Mucosa of descending colon (tissue), 3 donors: ENCODE data around the gene KSR1. TPM values are rescaled to one million over a fixed set of nuclear protein-coding genes. Genes with fewer than 3 reads are reported as not detected.

ENCODE experiments used
- ATAC-seq: fragments of 200-7000 bp; cut with Tn5 transposase; one replicate; pipeline ENCODE4 v1.9.1; 2020; ENCODE audit warnings: mild to moderate bottlenecking, moderate library complexity
- DNase-seq, 3 donors: peaks; one replicate each; pipeline ENCODE4 v3.0.0-alpha.2; 2020
- H3K36me3 ChIP-seq: fragments of 200-600 bp; one replicate; pipeline ENCODE4 v1.8.0; 2021; ENCODE audit warnings: low read depth, mild to moderate bottlenecking
- H3K4me1 ChIP-seq: fragments of 200-600 bp; one replicate; pipeline ENCODE4 v1.8.0; 2021; ENCODE audit warnings: low read depth, mild to moderate bottlenecking
- H3K4me3 ChIP-seq: fragments of 200-600 bp; one replicate; pipeline ENCODE4 v1.8.0; 2021; ENCODE audit warnings: mild to moderate bottlenecking
- H3K9me3 ChIP-seq: fragments of 200-600 bp; one replicate; pipeline ENCODE4 v1.8.0; 2021; ENCODE audit warnings: mild to moderate bottlenecking
- intact Hi-C, 2 donors: fragments of 100-400 bp; cut with DNase I in 1 of 2; cut with micrococcal nuclease in 1 of 2; formaldehyde crosslinking; loops; one replicate each; pipeline versions ENCODE4 v1.11.0 to v1.11.1; 2022; cut with DNase I, micrococcal nuclease
- total RNA-seq, 3 donors: library from RNA; stranded (reverse); fragmentation: NEBNext Ultra II Directional in 2 of 3; extraction: Animal tissue kit (Norgen Biotek cat#: 25700) in 2 of 3; gene quantifications; one replicate each; pipeline versions ENCODE4 v1.2.1 to v1.2.4, GENCODE V29; 2021 to 2023
- TF ChIP-seq, protein P1 (sequence below): fragments of 200-600 bp; IDR thresholded peaks from one replicate; pipeline ENCODE4 v1.8.0; 2022; ENCODE audit warnings: antibody characterized with exemption, mild to moderate bottlenecking
- donor health status: DM: no; HTN: no; CAD: no; lungs with moderate emphysema.
- donor health status: DM: no; HTN: no; CAD: no.
- donor health status: DM: no; HTN: yes; CAD: no.

KSR1 gene
- total RNA-seq, 3 donors from 2014 or later = 20.5 to 50.4 (median 21.3) TPM

DNA sequence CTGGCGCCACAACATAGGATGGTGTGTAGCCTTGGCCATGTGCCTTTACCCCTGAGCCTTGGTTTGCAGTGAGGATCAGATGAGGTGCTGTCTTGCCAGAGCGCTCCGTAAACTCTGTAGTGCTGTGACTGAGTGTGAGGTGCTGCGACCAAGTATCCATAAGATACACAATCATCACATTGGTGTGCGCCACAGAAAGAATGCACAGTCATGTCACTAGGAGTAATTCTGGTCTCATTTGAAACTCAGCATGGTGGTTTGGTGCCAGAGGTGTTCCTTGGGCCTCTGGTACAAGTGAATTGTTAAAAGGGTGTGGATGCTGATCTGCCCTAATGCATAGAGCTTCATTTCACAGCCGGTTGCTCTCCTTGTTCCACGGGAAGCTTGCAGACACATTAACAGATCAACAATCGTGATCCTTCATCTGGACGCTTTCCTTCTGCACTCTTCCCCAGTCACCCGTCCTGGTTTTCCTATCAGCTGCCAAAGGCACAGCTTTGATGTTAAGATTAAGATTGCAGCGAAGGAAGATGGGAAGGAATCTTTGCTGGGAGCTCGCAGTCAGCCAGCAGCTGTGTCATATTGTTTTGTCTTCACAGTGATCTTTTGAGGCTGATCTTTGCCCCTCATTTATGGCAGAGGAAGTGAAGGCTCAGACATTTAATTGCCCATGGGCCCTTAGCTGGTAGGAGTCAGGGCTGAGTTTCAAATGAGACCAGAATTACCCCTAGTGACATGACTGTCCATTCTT is 79.1 kb downstream of the KSR1 start:
- Histone ChIP-seq H3K4me1 (peaks cover 42% of the 10 kb centered on the region), H3K9me3 (no peaks in the 10 kb centered on the region), H3K36me3 (no peaks in the 10 kb centered on the region), H3K4me3 (no peak overlapping the region)
- peak; percentile 82 for ATAC-seq
- peak in 1 of 3 donors; percentile 60 for DNase-seq
- TF ChIP-seq, protein P1, sequence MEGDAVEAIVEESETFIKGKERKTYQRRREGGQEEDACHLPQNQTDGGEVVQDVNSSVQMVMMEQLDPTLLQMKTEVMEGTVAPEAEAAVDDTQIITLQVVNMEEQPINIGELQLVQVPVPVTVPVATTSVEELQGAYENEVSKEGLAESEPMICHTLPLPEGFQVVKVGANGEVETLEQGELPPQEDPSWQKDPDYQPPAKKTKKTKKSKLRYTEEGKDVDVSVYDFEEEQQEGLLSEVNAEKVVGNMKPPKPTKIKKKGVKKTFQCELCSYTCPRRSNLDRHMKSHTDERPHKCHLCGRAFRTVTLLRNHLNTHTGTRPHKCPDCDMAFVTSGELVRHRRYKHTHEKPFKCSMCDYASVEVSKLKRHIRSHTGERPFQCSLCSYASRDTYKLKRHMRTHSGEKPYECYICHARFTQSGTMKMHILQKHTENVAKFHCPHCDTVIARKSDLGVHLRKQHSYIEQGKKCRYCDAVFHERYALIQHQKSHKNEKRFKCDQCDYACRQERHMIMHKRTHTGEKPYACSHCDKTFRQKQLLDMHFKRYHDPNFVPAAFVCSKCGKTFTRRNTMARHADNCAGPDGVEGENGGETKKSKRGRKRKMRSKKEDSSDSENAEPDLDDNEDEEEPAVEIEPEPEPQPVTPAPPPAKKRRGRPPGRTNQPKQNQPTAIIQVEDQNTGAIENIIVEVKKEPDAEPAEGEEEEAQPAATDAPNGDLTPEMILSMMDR = no peak
- intact Hi-C loops = no loop called here

DNA sequence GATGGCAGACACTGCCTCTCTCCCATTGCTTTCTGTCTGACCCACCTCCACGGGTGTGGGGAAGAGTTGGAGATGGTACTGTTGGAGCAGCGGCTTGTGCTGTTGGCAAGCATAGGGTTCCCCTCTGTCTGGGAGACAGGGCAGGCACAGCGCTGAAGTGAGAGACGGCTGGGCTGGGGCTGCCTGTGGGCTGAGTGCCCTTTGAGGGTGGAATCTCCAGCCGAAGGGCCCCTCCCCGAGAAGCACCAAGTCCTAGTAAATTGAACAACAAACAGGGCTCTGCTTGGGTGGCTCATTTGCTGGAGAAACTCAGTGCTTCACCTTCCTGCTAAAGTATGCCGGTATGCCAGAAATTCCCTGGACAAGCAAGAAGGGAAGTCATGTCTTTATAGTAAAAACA is 79.7 kb downstream of the KSR1 start:
- peaks cover 47% of the 10 kb centered on the region for H3K4me1 ChIP-seq
- ATAC-seq = peak; percentile 26
- intact Hi-C loops = no loop called here
- no peaks in the 10 kb centered on the region for H3K36me3 ChIP-seq
- H3K9me3 ChIP-seq = no peaks in the 10 kb centered on the region
- no peak overlapping the region for H3K4me3 ChIP-seq
- peak in 2 of 3 donors; percentile 19 to 51 for DNase-seq
- TF ChIP-seq, protein P1 = no peak

DNA sequence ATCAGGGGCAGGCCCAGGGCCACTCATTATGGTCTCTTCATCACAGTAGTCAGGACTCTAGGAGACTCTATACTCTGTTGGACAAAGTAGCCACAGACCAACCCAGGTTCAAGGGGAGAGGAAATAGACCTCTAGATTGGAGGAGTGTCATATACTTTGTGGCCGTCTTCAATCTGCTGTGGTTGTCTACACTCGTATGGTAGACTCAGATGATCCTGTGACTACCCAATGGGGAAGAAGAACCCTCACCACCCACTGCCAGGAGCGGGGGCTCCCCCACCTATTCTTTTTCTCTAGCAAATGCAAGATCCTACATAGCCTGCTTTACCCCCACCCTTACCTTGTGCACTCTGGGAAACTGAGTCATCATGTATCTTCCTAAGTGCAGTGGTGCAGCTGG is 80.5 kb downstream of the KSR1 start:
- TF ChIP-seq, protein P1 = no peak
- DNase-seq (no peak), ATAC-seq (no peak)
- intact Hi-C loops = no loop called here
- Histone ChIP-seq H3K36me3 (no peaks in the 10 kb centered on the region), H3K4me3 (no peak overlapping the region), H3K4me1 (peaks cover 49% of the 10 kb centered on the region), H3K9me3 (no peaks in the 10 kb centered on the region)

DNA sequence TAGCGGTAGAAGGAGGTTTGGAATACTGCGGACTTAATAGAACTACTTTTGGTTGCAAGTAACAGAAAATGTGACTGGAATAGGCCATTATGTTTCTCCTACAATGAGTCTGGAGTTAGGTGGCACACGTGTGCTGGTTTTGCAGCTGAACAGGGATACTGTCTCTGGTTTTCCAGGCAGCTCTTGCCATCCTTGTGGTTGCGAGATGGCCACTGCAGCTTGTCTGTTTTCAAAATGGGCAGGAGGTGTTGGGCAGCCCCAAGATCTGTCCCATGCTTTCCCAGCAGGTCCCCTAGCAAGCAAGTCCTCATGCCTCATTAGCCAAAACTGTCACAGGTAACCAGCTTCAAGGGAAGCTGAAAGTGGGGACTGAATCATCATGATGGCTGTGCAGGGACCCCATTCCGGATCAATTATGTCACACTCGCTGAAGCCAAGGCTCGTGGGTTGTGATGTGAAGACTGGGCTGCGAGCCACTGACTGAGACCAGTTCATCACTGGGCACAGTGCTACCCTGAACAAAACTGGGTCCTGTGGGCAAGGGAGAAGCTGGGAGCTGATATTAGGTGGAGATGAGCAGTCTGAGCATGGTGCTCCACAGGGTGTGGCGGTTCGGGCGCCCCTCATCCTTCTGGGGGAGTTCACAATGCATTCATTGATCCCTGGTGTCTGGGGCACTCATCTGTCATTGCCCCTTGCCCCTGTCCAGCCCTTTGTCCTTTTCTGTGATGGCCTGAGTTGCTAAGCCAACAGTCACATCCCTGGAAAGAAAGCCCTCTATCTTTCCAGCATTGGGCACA is 82.1 kb downstream of the KSR1 start:
- H3K4me1 ChIP-seq = peaks cover 52% of the 10 kb centered on the region
- ATAC-seq (no peak), DNase-seq (no peak)
- H3K9me3 ChIP-seq = no peaks in the 10 kb centered on the region
- TF ChIP-seq, protein P1 = no peak
- no peaks in the 10 kb centered on the region for H3K36me3 ChIP-seq
- intact Hi-C loops = no loop called here
- no peak overlapping the region for H3K4me3 ChIP-seq

DNA sequence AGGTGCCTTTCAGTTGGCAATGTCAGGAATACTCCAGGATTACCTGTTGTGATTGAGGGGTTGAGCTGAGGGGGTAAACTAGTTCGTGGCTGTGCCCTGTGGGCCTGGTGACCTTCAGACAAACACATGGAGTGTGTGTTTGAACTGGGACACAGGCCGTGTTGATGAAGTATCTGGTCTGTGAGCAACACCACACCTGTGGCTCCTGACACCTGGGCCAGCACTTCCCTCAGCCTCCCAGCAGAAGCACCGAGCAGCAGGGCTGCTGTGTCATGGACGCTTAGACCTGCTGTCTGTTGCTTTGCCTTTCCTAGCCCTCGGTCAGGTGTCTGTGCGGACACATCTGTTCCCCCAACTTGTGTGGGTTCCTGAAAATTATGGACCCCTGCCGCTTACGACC is 82.9 kb downstream of the KSR1 start:
- no peaks in the 10 kb centered on the region for H3K9me3 ChIP-seq
- H3K36me3 ChIP-seq = no peaks in the 10 kb centered on the region
- no peak for DNase-seq
- H3K4me1 ChIP-seq = peaks cover 51% of the 10 kb centered on the region
- no peak for ATAC-seq
- TF ChIP-seq, protein P1 = no peak
- no peak overlapping the region for H3K4me3 ChIP-seq
- intact Hi-C loops = no loop called here
